Measurements from ENCODE around the gene ADD1. TPM values are rescaled to one million over a fixed set of nuclear protein-coding genes. Genes with fewer than 3 reads are reported as not detected.
A peak's percentile ranks its signal among the peaks of the same experiment; 100 is the strongest.

Gene ADD1
- total RNA-seq, 1 donor from 2014 or later: 228 TPM

GRCh38 chr4:2804449-2804972, 39.1 kb upstream of the ADD1 start:
- intact Hi-C loops (cut with micrococcal nuclease): no loop called here
- ATAC-seq (no peak), DNase-seq (peak; percentile 27)

- DNase-seq (peak; percentile 29), ATAC-seq (no peak)
- intact Hi-C loops (cut with micrococcal nuclease): no loop called here
Measured at GRCh38 chr4:2804973-2805501, 38.6 kb upstream of the ADD1 start.

- peak; percentile 42 for ATAC-seq
- peak; percentile 85 for DNase-seq
- intact Hi-C loops (cut with micrococcal nuclease): no loop called here
Measured at GRCh38 chr4:2805712-2806389, 37.8 kb upstream of the ADD1 start.

- intact Hi-C loops (cut with micrococcal nuclease): no loop called here
- ATAC-seq (peak; percentile 68), DNase-seq (peak; percentile 86)
Measured at GRCh38 chr4:2806390-2807355, 37.0 kb upstream of the ADD1 start.

- intact Hi-C loops (cut with micrococcal nuclease): no loop called here
- ATAC-seq (no peak), DNase-seq (peak; percentile 28)
Measured at GRCh38 chr4:2807571-2807970, 36.1 kb upstream of the ADD1 start.

- no peak for ATAC-seq
- intact Hi-C loops (cut with micrococcal nuclease): no loop called here
- no peak for DNase-seq
Measured at GRCh38 chr4:2808001-2808400, 35.6 kb upstream of the ADD1 start.

- DNase-seq (peak; percentile 77), ATAC-seq (peak; percentile 27)
- intact Hi-C loops (cut with micrococcal nuclease): loop anchor here (10.0 kb wide), 1 partner anchor 45 kb away; no protein-coding TSS in a partner anchor
Measured at GRCh38 chr4:2809610-2810180, 33.9 kb upstream of the ADD1 start.

- DNase-seq (no peak), ATAC-seq (no peak)
- intact Hi-C loops (cut with micrococcal nuclease): loop anchor here (10.0 kb wide), 1 partner anchor 46 kb away; no protein-coding TSS in a partner anchor
Measured at GRCh38 chr4:2810388-2810787, 33.3 kb upstream of the ADD1 start.

GRCh38 chr4:2811830-2812611, 31.6 kb upstream of the ADD1 start:
- intact Hi-C loops (cut with micrococcal nuclease): loop anchor here (10.0 kb wide), 1 partner anchor 47 kb away; no protein-coding TSS in a partner anchor

GRCh38 chr4:2812612-2813354, 30.9 kb upstream of the ADD1 start:
- ATAC-seq: peak; percentile 13
- intact Hi-C loops (cut with micrococcal nuclease): loop anchor here (10.0 kb wide), 1 partner anchor 48 kb away; no protein-coding TSS in a partner anchor

More at GRCh38 chr4:2811830-2812611, 31.6 kb upstream of the ADD1 start:
- ATAC-seq: peak; percentile 74
- DNase-seq: peak; percentile 86

GRCh38 chr4:2813446-2814405, 29.9 kb upstream of the ADD1 start:
- no peak for DNase-seq
- intact Hi-C loops (cut with micrococcal nuclease): loop anchor here (10.0 kb wide), 1 partner anchor 49 kb away; no protein-coding TSS in a partner anchor
- no peak for ATAC-seq

More at GRCh38 chr4:2812612-2813354, 30.9 kb upstream of the ADD1 start:
- peak; percentile 58 for DNase-seq

GRCh38 chr4:2814627-2815270, 28.9 kb upstream of the ADD1 start:
- intact Hi-C loops (cut with micrococcal nuclease): loop anchor here (10.0 kb wide), 1 partner anchor 50 kb away; no protein-coding TSS in a partner anchor
- ATAC-seq: no peak
- no peak for DNase-seq

- DNase-seq: no peak
- no peak for ATAC-seq
- intact Hi-C loops (cut with micrococcal nuclease): loop anchor here (10.0 kb wide), 1 partner anchor 52 kb away; no protein-coding TSS in a partner anchor
Measured at GRCh38 chr4:2816401-2816954, 27.2 kb upstream of the ADD1 start.

- DNase-seq: peak; percentile 25
- intact Hi-C loops (cut with micrococcal nuclease): loop anchor here (10.0 kb wide), 1 partner anchor 52 kb away; no protein-coding TSS in a partner anchor
- no peak for ATAC-seq
Measured at GRCh38 chr4:2817137-2817536, 26.5 kb upstream of the ADD1 start.

- ATAC-seq: peak; percentile 54
- intact Hi-C loops (cut with micrococcal nuclease): loop anchor here (10.0 kb wide), 1 partner anchor 53 kb away; no protein-coding TSS in a partner anchor
- DNase-seq: peak; percentile 58
Measured at GRCh38 chr4:2817701-2818350, 25.8 kb upstream of the ADD1 start.

All from left ventricle myocardium superior (tissue), 1 donor.